HG03095 (cell line): ENCODE results near the gene RORB.

Experiments
- ATAC-seq: cut with Tn5 transposase; IDR thresholded peaks from one replicate; pipeline ENCODE4 v1.9.1; 2021; ENCODE audit warnings: moderate library complexity; ENCODE audit not compliant: unreplicated experiment

The RORB gene

GRCh38 chr9:74496819-74497747, at the start of gene RORB:
TSS of gene RORB (plus strand) at chr9:74497335. CDS start at chr9:74497977, 642 bp downstream.
- peak; percentile 91 for ATAC-seq

GRCh38 chr9:74447451-74448193, 49.5 kb upstream of the RORB start:
- no peak for ATAC-seq

DNA sequence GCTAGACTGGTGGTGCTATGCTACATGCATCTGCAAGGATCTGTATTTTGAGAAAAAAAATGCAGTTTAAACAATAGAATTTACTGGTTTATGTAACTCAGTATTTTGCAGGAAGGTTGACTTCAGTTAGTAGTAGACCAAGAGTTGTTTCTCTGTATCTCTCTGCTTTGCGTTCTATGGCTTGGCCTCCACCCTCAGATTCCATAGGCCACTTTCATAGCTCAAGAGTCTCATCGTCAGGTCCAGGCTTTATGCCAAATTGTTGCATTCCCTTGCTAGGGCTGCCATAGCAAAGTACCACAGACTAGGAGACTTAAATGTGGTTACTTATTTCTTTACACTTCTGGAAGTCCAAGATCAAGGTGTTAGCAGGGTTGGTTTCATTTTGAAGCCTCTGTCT, 48.1 kb upstream of the RORB start:
- no peak for ATAC-seq

- no peak for ATAC-seq
These were observed 38.3 kb upstream of the RORB start for GRCh38 chr9:74458832-74459231.

GRCh38 chr9:74463825-74464224, 33.3 kb upstream of the RORB start:
- no peak for ATAC-seq

GRCh38 chr9:74478606-74479005, 18.5 kb upstream of the RORB start:
- ATAC-seq: no peak

GRCh38 chr9:74479711-74480110, 17.4 kb upstream of the RORB start:
- no peak for ATAC-seq

DNA sequence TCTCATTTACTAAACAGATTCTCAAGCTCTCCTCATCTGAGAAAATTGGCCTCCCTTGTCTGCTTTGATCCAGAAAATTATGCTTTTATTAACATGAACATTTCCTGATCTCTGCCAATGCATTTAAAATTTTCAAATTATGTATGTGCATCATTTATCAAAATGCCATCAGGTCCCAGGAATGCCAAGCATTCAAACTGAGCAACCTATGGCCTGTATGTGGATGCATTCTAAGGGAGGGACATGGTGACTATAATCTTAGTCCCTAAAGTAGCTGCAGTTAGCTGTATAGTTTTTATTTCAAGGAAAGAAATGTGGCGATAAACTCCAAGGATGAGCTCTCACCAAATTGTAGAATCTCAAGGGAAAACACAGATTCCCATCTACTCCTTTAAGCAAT, 9.7 kb upstream of the RORB start:
- no peak for ATAC-seq

DNA sequence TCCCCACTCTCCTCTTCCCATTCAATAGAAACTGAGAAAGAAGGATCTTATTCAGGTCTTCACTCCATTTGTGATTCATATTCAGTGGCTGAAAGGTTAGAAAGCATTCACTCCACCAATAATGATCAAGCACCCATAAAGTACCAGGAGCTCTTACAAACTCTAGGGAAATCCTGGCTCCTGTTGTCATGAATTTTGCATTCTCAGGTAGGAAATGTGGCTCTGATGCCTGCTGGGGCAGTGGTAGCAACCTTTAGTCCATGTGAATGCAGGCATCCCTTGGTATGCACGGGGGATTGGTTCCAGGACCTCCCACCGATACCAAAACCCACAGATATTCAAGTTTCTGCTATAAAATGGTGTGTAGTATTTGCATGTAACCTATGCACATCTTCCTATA, 3.6 kb upstream of the RORB start:
- no peak for ATAC-seq

DNA sequence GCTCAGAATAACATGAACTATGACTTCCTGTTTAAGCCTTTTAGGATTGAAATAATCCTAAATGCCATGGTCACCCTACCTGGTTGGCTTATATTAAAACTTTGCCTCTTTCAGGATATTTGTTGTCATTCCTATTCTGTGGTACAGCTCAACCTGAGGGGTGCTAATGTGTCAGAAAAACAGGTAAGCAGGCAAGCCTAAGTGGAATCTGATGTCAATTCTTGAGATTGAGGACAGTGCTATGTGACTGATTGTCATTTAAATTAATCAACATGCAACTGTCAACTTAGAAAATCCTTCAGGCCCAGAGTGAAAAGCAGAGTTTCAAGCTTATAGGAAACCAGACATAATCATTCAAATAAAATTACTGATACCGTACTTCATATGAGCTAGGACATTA, 2.6 kb upstream of the RORB start:
- no peak for ATAC-seq

- no peak for ATAC-seq
These were observed 729 bp upstream of the RORB start for GRCh38 chr9:74496406-74496805.

DNA sequence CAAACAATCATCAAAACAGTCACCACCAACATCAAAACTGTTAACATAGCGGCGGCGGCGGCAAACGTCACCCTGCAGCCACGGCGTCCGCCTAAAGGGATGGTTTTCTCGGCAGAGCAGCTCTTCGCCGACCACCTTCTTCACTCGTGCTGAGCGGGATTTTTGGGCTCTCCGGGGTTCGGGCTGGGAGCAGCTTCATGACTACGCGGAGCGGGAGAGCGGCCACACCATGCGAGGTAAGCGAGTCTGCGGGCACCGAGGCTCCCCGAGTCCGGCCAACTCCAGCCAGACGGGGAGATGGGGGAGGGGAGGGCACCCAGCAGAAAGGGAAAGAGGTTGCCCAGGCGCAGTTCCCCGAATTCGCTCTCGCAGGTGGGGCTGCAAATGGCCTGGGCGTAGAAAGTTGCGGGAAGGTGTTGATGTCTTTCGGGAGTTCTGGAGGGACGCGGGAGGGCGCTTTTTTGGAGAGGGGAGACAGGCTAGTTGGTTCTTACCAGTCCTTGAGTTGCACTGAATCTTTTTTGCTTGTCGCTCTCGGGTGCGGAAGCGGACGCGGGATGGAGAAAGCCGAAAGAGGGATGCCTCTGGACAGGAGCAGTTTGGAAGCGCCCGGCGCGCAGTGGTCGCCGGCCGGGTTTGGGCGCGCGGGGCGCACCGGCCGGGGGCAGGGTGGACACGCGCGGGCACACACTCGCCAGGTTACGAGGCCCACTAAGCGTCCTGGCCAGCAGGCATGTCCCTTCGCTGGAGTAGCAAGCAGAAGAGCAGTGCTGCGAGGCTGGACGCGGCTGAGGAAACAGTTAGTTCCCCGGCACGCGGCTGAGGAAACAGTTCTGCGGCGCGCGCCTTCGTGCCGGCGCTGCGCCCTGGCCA, 849 bp downstream of the RORB start:
- no peak for ATAC-seq

DNA sequence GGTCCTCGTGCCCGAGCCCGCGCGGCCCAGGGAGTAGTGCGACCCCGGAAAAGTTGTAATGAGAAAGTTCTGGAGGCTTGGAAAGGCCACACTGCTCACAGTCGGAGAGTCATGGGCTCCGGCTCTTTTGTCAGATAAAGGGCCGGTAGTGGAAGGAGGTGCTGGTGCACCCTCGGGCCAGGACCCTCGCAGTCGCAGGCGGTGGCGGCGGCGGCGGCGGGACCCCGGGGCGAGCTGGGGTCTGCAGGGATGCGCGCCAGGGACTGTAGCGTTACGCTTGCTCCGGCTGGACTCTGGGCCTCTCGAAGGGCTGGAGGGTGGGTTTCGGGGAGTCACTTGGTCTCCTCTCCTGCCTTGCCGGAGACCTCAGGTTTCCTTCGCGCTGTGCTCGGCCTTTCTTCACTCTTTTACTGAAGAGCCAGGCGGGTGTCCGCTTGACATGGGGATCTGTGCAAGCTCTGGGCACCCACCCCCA, 1.5 kb downstream of the RORB start:
- no peak for ATAC-seq

DNA sequence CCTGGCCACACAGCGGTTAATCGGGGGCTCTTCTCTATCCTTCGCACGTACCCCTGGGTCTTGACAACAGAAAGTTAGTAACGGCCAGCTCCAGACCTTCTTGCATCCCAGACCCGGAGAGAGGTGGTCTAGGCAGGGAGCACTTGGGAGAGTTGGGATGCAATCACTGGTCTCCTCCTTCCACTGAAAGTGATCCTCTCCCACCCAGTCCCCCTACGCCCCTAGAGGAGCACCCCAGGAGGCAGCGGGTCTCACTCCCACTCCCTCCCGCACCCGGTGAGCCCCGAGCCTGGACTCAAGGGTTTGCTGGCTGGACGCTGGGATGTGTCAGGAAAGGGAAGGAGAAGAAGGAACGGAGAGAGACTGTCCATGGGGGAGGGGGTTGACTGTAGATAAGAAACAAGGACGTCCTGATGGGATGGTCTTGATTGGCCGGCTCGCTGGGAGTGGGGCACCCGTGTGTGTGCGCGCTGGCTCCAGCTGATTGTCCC, 2.0 kb downstream of the RORB start:
- no peak for ATAC-seq

DNA sequence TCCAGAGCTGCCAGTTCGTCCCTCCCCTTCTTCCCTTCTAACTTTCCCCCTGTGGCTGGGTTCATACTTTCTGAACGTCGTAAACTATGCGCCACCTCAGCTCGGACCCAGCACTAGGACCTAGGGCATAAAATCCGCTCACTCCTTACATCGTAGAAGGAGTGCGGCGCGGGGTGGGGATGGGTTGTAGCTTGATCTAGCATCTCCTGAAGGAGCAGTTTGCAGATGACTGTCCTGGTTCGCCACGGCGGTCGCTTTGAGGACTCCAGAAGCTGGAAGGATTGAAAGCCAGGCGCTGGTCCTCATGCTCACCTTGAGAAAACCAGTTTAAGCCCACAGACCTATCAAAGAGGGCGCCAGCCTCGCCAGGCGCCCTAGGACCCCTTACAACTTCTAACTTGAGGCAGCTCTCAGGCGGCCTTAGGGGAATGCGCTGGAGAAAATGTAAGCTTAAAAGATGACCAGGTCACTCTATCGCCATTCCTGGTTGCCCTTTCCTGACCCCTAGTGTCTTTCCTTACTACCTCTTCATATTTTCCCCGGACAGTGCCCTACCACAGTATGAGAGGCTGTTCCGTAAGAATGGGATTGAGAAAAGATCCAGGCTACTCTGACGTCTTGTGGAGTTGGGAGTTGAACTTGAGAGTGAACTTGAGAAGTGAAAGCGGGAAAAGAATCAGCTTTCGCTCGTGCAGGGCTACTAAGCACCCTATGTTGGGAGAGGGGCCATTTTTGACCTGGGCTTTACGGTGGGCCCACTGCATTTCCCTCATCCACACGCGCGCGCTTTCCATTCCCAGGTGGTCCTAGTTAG, 2.8 kb downstream of the RORB start:
- ATAC-seq: no peak

- ATAC-seq: no peak
These were observed 3.4 kb downstream of the RORB start for GRCh38 chr9:74500584-74500924.

DNA sequence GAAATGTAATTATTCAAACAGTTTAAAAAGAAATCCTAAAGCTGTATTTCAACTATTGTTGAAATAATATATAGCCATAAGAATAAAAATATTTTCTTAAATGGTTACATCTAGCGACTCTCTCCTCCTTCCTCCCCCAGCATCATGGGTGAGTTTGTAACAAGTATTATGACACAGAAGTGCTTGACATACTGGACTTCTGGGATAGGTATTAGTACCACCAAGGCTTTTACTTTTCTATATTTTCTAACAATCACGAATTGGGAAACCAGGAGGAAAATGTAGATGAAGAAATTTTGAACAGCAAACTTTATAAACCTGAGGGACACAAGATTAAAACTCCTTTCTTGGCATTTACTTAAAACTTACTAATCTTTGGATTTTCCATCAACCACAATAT, 4.4 kb downstream of the RORB start:
- ATAC-seq: no peak

DNA sequence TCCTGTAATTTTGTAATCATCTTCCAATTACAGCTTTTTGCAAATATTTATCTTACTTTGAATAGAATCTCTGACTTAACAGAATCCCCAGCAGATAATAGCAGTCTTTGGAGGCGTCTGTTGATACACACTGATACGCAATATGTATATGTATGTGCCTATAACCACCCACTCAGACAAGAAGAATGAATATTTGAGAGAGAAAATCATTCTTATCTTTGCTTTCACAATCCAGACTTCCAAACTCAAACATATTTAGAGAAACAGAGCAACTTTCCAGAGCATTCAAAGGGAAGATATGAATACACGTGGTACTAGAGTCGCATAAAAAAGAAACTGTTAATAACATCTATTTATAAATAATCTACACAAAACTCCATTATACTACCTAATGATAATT, 6.1 kb downstream of the RORB start:
- ATAC-seq: no peak

GRCh38 chr9:74503666-74504065, 6.5 kb downstream of the RORB start:
- no peak for ATAC-seq

GRCh38 chr9:74511333-74511732, 14.2 kb downstream of the RORB start:
- ATAC-seq: no peak
